Neutrophil (primary cell): ENCODE results near the gene TMEM252.

Source experiments
- H3K27ac ChIP-seq: fragments of 200-600 bp; sonication (generic); 2 replicates; pipeline ENCODE4 v1.5.1; 2016; ENCODE audit warnings: mild to moderate bottlenecking, moderate library complexity
- H3K27me3 ChIP-seq: fragments of 200-600 bp; sonication (generic); 2 replicates; pipeline ENCODE4 v1.6.0; 2016; ENCODE audit warnings: mild to moderate bottlenecking
- H3K36me3 ChIP-seq: fragments of 200-600 bp; sonication (generic); 2 replicates; pipeline ENCODE4 v1.5.1; 2017
- H3K4me1 ChIP-seq, 2 experiments: fragments of 200-600 bp in 1 of 2; sonication (generic) in 1 of 2; 1 replicate in 1 of 2; 2 replicates in 1 of 2; pipeline versions ENCODE4 v1.5.1 to v1.6.1; 2013 to 2016; ENCODE audit warnings: low read depth in 1 of 2, low read length in 1 of 2, mild to moderate bottlenecking in 1 of 2, moderate library complexity in 1 of 2; ENCODE audit not compliant: control insufficient read depth in 1 of 2, insufficient read depth in 1 of 2
- H3K4me3 ChIP-seq, 2 experiments: fragments of 200-600 bp in 1 of 2; sonication (generic) in 1 of 2; 1 replicate in 1 of 2; 2 replicates in 1 of 2; pipeline ENCODE4 v1.5.1; 2013 to 2016; ENCODE audit warnings: low read depth in 1 of 2, low read length in 1 of 2, mild to moderate bottlenecking in 1 of 2, moderate library complexity in 1 of 2
- H3K9me3 ChIP-seq: fragments of 200-600 bp; sonication (generic); 2 replicates; pipeline ENCODE4 v1.5.1; 2016
- CTCF ChIP-seq: fragments of 200-600 bp; sonication (generic); IDR thresholded peaks from 2 replicates; pipeline ENCODE4 v1.5.1; 2016; ENCODE audit warnings: antibody characterized with exemption

TMEM252 gene

GRCh38 chr9:68548241-68548640, 7.6 kb upstream of the TMEM252 start:
- no peak for TF ChIP-seq CTCF
- H3K4me1 ChIP-seq = peaks cover 83 to 93% of the 10 kb centered on the region in 2 experiments

GRCh38 chr9:68547417-68547816, 6.7 kb upstream of the TMEM252 start:
- TF ChIP-seq CTCF = no peak

More at GRCh38 chr9:68548241-68548640, 7.6 kb upstream of the TMEM252 start:
- H3K9me3 ChIP-seq = no peaks in the 10 kb centered on the region
- peaks cover under 1% of the 10 kb centered on the region for H3K36me3 ChIP-seq
- H3K27ac ChIP-seq = peak overlapping the region; percentile 99
- no peaks in the 10 kb centered on the region for H3K27me3 ChIP-seq
- H3K4me3 ChIP-seq = peak overlapping the region; percentile 66 to 69

GRCh38 chr9:68546596-68547390, 6.1 kb upstream of the TMEM252 start:
- Histone ChIP-seq H3K4me3 (peak overlapping the region; percentile 66 to 69), H3K27me3 (no peaks in the 10 kb centered on the region), H3K4me1 (peaks cover 75 to 97% of the 10 kb centered on the region in 2 experiments)

More at GRCh38 chr9:68547417-68547816, 6.7 kb upstream of the TMEM252 start:
- Histone ChIP-seq H3K27ac (peak overlapping the region; percentile 99), H3K9me3 (no peaks in the 10 kb centered on the region), H3K27me3 (no peaks in the 10 kb centered on the region), H3K4me3 (peak overlapping the region; percentile 66 to 69), H3K36me3 (peaks cover 5% of the 10 kb centered on the region), H3K4me1 (peaks cover 81 to 97% of the 10 kb centered on the region in 2 experiments)

GRCh38 chr9:68545033-68545705, 4.5 kb upstream of the TMEM252 start:
- Histone ChIP-seq H3K36me3 (peaks cover 5% of the 10 kb centered on the region), H3K27me3 (no peaks in the 10 kb centered on the region), H3K9me3 (no peaks in the 10 kb centered on the region), H3K4me1 (peaks cover 66 to 95% of the 10 kb centered on the region in 2 experiments), H3K4me3 (peak overlapping the region; percentile 66 to 69), H3K27ac (peak overlapping the region; percentile 99)
- no peak for TF ChIP-seq CTCF

More at GRCh38 chr9:68546596-68547390, 6.1 kb upstream of the TMEM252 start:
- TF ChIP-seq CTCF = peak; percentile 37
- Histone ChIP-seq H3K27ac (peak overlapping the region; percentile 99), H3K9me3 (no peaks in the 10 kb centered on the region), H3K36me3 (peaks cover 5% of the 10 kb centered on the region)

- Histone ChIP-seq H3K4me3 (no peak overlapping the region), H3K4me1 (peaks cover 30 to 59% of the 10 kb centered on the region in 2 experiments), H3K27ac (peak overlapping the region; percentile 50), H3K36me3 (peaks cover 12% of the 10 kb centered on the region), H3K9me3 (no peaks in the 10 kb centered on the region), H3K27me3 (no peaks in the 10 kb centered on the region)
- no peak for TF ChIP-seq CTCF
Observed at GRCh38 chr9:68541568-68541967, 885 bp upstream of the TMEM252 start.
